HuH-7.5 (cell line): ENCODE results near the gene ACOXL.

ENCODE experiments used
- DNase-seq: peaks from one replicate; pipeline ENCODE4 v3.0.0; 2011; ENCODE audit warnings: low spot score

Gene ACOXL

DNA sequence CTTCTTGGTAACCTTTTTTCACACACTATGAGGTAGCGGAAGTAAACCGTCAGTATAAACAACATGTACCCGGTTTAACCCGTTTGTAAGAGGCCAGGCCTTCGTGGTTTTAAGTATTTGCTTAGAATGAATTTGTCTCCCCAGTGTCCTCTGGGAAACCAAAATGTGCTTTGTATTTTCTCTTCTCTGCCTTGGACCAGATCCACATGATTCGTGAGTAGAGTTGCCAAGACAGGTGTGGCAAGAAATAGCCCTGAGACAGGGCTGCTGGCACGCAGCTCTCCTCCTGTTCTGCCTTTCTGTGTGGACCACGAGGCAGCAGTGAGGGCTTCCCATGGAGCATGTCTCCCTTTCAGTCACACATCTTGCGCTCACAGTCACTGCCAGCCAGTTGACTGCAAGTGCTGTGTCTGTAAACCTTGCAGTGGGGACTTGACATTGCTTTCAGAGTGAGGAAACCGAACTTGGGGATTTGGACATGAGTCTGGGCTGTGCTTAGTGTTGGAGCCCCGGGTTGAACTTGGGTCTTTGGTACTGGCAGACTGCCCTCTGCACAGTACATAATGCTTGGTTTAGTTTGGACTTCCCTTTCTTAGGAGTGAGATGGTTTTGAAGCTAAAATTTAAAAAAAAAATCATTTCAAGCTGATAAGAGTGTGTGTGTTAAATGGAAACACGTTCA, 407.4 kb downstream of the ACOXL start:
- DNase-seq, result no peak

DNA sequence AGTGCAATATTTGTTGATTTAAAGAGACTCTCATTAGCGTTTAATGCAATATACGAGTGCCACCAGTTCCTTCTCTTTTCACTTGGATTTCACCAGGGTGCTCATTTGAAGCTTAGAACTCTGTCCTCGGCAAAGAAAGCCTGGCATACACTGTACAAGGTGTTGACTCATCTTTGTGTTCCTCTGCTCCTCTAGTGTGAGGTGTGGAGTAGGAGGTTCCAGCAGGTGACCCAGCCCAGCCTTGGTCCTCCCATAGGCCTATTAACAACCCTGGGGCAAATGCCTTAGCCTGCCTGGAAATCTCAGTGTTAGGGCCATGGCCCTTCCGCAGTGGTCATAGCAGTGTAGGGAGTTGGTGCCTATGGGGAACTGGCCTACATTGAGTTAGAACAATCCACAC, 408.4 kb downstream of the ACOXL start:
- DNase-seq, result no peak

- DNase-seq, result no peak
Observed at GRCh38 chr2:111142101-111142500, 409.7 kb downstream of the ACOXL start.

DNA sequence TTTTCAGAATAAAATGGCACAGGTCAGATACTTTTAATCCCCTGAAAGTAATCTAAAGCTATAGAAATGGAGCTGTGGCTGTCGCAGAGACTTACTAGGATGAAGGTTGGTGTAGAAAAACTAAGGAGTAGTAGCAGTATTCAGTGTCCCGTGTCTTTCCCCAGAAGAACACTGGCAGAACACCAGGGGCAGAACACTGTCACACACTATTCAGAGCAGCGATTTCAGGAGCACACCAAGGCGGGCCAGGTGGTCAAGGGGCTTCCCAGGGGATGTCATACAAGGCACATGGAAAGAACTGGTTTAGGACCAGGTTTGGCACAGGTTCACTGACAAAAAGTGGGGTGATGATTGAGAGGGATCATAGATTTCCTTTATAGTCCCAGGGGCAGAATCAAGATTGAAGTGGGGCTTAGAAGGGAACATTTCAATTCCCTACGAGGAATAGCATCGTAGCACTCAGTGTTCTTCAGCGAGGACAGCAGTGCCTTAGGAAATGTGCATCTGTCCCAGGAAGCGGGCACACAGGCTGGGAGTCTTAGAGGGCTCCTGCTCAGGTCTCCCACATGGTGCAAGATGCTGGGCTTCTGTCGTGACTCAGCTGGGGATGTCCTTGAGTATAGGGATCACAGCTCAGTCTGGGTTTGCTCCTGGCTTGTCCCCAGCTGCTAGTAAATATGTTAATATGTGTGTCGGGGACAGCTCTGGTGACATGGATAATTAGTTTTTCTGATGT, 410.9 kb downstream of the ACOXL start:
- no peak for DNase-seq

DNA sequence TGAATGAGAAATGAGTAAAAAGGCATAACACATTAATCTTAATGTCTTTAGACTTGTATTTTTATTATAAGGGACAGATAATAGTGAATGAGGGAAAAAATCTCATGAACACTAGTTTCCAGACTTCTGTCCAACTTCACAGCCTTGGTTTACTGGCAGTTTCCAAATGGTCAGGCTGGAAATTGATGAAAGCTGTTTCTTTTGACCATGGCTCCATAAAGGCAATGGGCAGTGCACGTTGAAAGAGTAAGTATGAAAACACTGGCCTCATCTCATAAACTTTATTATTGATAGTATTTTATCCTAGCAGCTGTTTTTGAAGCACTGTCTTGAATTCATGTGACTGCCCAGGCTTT, 411.4 kb downstream of the ACOXL start:
- DNase-seq, result no peak

DNA sequence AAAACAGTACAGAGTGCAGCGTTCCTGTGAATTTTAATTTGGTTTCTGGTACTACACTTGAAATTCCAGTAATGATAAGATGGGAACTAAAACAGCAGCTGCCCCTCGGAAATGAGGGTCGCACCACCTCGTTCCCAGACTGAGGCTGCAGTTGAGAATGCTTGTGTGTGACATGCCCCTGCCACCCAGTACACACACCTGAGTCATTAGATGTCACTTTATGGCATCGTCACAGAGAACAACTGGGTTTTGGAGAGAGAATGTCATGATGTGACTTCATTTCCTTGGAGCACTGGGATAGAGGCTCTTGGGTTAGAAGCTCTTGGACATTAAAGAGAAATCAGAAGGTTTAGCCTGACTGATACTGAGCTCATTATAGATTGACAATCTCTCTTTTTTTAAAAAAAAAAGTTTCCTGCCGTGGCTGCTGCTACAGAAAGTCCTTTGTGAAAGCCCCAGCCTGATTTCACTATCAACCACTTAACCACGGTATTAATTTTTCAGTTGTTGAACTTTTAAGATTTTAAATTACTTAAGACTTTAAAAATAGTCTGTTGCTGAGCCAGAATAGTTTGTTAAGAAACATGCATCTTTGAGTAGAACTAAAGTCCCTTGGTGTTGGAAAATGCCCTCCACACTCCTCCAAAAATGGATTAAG, 412.9 kb downstream of the ACOXL start:
- DNase-seq, result no peak

DNA sequence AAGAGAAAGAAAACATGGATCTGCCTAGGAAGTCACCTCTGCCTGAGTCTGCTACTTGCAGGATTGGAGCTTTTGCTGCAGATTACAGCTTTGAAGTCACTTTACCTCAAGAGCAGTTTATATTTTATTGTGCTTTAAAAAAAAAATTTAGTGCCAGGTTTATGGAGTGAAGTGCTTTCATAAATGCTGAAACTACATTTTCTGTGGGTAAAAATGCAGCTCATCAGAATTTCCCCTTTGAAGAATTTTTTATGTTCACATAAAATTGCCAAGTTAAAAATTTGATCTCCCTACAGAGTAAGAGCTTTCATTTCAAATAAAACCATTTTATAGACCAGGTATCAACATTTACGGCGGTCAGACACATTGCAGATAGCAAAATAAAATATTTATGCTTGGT, 413.6 kb downstream of the ACOXL start:
- no peak for DNase-seq

DNA sequence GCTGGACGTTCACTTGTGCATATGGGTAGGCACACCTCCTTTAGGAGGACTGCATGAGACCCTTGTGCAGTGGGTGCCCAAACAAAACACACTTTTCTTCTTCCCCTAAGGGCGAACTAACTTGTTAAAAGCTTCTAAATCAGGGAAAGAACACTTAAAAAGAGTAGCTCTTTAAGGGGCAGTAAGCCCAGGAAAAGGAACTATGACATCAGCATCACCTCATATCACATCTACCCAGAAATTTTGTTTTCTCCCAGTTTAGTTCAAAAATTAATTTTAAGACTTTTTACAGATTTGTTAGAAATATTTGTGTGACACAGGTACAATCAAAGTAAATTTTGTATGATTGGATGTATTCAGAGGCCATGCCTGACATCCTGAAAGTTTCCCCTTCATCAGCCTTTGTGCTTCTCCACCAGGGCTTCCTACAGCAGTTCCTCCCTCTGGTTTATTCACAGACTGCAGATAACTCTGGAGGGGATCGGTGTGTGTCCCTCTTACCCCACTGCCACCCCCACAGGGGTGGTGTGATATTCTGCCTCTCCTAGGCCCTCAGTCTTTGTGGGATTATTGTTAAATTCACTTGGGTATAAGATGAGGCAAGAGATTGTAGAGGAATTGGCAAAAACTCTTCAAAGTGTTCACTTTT, 416.0 kb downstream of the ACOXL start:
- DNase-seq, result no peak

DNA sequence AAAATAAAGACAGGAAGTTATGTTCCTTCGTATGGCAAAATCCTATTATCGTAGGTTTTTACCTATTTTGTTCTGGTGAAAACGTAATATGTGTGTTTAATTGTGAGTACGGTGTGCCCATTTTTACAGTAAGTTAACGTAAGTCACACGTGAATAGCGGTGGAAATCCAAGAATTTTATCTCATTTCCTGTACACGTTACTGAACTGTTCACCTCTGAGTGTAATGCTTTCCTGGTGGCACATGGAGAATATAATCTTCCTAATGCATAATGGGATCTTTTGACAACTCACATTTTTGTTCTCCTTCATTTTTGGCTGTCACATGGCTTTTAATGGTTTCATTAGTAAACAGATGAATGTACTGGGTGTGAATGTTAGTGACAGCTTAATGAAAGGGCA, 416.6 kb downstream of the ACOXL start:
- DNase-seq, result no peak

- no peak for DNase-seq
Observed at GRCh38 chr2:111149882-111150455, 417.6 kb downstream of the ACOXL start.

DNA sequence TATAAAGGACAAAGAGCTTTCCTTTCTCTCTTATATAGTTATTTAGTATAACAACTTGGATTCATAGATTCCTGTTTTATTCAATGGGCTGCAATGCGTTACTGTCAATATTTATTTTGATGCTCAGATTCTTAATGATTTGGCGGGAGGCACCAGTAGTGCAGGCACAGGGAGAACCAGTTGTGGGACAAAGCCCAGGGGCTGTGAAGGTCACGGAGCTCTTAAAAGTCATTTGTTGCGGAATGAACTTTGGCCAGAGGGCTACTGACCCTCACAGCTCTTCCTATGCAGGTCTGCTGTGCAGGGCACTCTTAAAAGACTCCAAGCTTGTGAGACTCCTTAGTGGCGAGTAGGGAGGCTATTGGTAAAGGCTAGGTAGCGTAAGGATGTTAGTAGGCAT, 422.4 kb downstream of the ACOXL start:
- DNase-seq, result no peak

GRCh38 chr2:111155610-111156009, 423.2 kb downstream of the ACOXL start:
- no peak for DNase-seq

DNA sequence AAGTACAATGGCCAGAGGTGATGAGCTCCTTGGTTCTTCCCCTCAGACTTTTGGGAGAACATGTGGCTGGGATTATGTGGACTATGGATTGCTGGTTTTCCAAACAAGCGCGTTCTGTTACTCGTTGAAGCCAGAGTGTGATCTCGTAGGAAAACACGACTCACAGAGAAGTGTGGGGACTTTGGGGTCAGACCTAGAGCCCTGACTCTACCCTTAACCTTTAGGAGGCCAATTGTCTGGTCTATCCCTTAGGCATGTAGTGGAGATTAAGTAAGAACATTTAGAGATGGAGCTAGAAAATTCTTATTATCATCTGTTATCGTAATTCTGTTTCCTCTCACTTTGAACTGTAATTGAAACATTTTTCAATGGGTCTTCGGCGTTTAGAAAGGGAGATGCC, 424.2 kb downstream of the ACOXL start:
- DNase-seq, result no peak

GRCh38 chr2:111157071-111157661, 424.8 kb downstream of the ACOXL start:
- DNase-seq, result no peak

DNA sequence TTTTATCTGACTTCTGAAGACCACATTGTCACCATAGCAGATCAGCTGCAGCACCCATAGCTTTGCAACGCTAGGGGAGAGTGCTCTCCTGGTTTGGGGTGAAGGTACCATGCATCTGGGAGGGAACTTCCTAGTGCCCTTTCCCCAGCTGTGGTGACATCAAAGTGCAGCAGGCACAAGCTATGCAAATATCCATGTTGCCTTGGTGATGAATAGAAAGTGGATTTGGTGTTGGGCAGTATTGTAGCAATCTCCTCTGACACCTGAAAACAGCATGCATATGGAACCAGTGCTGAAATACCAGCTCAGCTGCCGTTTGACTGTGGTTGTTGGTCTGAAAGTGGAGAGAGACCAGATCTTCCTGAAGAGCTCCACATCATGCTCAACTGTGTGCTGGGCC, 425.4 kb downstream of the ACOXL start:
- no peak for DNase-seq

DNA sequence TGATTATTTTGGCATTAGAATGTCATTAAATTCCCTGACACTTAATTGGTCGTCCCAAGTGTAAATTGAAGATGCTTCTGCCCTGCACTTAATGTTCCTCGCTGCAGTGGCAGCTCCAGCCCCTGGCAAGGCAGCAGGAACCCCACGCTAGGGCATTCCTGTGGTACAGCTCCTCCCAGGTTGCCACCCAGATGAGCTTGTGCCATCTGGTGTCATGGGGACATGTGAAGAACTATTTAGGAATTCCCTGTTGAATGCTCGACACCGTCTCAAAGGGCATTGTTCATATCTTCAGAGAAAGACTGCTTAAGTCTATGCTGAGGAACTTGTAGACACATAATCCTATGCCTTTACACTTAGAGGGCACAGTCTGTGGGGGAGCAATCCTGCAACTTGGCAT, 427.3 kb downstream of the ACOXL start:
- no peak for DNase-seq

DNA sequence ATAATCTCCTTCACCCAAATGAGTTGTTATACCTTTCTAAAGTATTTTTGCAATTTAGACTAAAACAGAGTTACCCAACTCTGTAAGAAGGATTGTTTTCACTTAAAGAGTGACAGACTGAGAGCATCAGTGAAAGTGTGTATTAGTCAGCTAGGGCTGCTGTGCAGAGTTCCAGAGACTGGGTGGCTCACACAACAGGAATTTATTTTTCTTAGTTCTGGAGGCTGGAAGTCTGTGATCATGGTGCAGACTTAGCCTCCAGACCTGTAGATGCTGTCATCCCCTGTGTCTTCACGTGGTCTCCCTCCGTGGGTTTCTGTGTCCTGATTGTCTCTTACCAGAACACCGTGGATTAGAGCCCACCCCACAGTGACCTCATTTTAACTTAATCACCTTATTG, 428.4 kb downstream of the ACOXL start:
- no peak for DNase-seq

GRCh38 chr2:111161971-111162370, 429.6 kb downstream of the ACOXL start:
- DNase-seq, result no peak

- no peak for DNase-seq
Observed at GRCh38 chr2:111162718-111163331, 430.5 kb downstream of the ACOXL start.

DNA sequence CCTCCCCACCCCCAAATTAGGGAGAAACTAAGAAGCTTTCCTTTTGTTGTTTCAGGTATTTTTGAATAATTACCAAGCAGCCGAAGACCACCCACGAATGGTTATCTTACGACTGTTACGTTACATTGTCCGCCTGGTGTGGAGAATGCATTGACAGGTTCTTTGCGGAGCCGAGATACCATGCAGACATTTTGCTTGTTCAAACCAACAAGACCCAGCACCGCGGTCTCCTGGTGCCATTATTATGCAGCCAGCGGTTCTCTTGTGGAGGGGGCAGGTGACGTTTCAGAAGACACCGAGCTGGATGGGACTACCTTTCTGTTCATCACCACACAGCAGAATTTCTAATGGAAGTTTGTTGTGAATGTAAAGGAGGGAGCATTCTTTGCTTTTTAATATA, 431.7 kb downstream of the ACOXL start:
- DNase-seq, result no peak

GRCh38 chr2:111165084-111165483, 432.7 kb downstream of the ACOXL start:
- DNase-seq, result no peak

DNA sequence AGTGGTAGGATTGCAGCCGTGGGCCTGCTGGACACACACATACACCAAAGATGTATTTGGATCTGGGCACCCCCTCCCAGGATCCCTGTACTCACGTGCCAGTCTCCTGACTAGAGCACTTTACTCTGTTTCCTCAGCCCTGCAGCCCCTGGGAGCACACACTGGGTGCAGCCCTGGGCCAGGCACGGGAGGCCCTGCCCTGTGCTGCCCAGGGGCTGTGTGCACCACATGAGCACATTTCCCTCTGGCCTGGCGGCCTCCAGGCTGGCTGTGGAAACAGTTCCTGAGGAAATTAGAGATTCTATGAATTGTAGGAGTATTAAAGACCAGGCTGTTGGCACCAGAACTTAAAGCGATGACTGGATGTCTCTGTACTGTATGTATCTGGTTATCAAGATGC, 433.7 kb downstream of the ACOXL start:
- no peak for DNase-seq
